Measurements from ENCODE around the gene SHLD1. TPM values are rescaled to one million over a fixed set of nuclear protein-coding genes. Genes with fewer than 3 reads are reported as not detected.
"Not testable (repeated sequence)": the region's sequence is repeated elsewhere in the genome, so short reads cannot be mapped to it uniquely, and the experiment has no call there.

Gene SHLD1
- total RNA-seq, 1 donor, result 2.0 TPM

DNA sequence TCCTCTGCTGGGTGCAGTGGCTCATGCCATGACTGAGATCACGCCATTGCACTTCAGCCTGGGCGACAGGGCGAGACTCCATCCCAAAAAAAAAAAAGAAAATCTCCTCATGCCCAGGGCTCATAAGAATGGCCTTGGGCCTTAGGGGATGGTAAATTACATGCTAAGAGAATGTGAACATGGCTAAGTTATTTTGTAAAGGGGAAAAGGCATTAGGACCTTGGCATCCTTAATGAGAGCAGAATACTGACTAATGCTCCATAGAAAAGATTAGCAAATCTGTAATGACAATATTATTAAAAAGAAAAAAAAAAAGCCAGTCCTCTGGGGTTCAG, 12.6 kb upstream of the SHLD1 start:
- no peak for DNase-seq (ENCODE audit: low read depth)
- no peak overlapping the region for H3K4me3 ChIP-seq (ENCODE audit: low read depth, low read length)
- TF ChIP-seq, protein P1, sequence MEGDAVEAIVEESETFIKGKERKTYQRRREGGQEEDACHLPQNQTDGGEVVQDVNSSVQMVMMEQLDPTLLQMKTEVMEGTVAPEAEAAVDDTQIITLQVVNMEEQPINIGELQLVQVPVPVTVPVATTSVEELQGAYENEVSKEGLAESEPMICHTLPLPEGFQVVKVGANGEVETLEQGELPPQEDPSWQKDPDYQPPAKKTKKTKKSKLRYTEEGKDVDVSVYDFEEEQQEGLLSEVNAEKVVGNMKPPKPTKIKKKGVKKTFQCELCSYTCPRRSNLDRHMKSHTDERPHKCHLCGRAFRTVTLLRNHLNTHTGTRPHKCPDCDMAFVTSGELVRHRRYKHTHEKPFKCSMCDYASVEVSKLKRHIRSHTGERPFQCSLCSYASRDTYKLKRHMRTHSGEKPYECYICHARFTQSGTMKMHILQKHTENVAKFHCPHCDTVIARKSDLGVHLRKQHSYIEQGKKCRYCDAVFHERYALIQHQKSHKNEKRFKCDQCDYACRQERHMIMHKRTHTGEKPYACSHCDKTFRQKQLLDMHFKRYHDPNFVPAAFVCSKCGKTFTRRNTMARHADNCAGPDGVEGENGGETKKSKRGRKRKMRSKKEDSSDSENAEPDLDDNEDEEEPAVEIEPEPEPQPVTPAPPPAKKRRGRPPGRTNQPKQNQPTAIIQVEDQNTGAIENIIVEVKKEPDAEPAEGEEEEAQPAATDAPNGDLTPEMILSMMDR (IDR thresholded peaks at IDR 0.05; ENCODE audit: insufficient read depth, low read length), result no peak

DNA sequence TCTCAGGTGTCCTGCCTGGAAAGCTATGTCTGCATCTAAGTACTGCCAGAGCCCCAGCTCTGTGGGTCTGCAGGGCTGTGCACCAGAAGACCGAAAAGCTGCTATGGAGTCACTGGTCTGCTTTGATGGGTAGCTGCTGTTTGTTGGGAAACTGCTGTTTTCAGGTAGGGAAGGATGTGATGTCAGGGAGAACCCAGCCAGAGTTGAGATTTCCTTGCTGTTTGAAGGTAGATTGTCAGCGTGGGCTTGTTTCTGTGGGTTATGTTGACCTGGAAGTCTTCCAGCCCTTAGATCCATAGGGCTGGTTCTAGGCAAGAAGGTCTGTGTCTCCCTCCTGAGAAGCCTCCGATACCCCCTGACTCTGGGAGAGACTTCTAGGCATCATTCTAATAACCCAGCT, 12.2 kb upstream of the SHLD1 start:
- H3K4me3 ChIP-seq (ENCODE audit: low read depth, low read length), result no peak overlapping the region
- no peak for DNase-seq (ENCODE audit: low read depth)
- TF ChIP-seq, protein P1 (IDR thresholded peaks at IDR 0.05; ENCODE audit: insufficient read depth, low read length), result no peak

DNA sequence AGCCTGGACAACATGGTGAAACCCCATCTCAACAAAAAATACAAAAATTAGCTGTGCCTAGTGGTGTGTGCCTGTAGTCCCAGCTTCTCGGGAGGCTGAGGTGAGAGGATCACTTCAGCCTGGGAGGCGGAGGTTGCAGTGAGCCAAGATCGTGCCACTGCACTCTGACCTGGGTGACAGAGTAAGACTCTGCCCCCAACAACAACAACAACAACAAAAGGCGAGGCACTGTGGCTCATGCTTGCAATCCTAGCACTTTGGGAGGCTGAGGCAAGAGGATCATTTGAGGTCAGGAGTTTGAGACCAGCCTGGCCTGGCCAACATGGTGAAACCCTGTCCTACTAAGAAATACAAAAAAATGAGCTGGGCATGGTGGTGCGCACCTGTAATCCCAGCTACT, 9.6 kb upstream of the SHLD1 start:
- DNase-seq (ENCODE audit: low read depth); H3K4me3 ChIP-seq (ENCODE audit: low read depth, low read length): not testable (repeated sequence)

DNA sequence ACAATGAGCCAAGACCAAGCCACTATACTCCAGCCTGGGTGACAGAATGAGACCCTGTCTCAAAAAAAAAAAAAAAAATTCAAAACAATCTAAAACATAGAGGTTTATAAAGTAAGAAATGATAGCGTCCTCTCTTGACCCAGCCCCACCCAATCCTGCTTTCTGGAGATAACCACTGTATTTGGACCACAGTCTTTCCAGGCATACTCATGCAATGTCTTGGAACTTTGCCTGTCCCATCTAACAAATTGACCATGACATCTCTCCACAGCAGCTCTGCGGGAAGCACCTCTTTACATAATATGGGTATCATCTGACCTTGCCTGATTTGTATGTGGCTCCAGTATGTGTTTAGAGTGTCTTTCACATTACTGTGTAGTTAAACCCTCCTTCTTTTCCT, 9.1 kb upstream of the SHLD1 start:
- H3K4me3 ChIP-seq (ENCODE audit: low read depth, low read length), result no peak overlapping the region
- peak; percentile 75 for DNase-seq (ENCODE audit: low read depth)
- TF ChIP-seq, protein P1 (IDR thresholded peaks at IDR 0.05; ENCODE audit: insufficient read depth, low read length), result no peak

DNA sequence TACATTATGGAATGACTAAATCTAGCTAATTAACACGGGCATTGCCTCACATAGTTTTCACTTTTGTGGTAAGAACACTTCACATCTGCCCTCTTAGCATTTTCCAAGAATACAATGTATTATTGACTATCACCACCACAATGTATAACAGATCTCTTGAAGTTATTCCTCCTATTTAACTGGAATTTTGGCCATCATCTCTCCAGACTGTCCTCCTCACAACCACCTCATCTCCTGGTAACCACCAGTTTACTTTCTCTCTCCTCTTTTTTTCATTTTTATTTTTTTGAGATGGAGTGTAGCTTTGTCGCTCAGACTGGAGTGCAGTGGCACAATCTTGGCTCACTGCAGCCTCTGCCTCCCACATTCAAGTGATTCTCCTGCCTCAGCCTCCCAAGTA, 8.2 kb upstream of the SHLD1 start:
- TF ChIP-seq, protein P1 (IDR thresholded peaks at IDR 0.05; ENCODE audit: insufficient read depth, low read length), result no peak
- H3K4me3 ChIP-seq (ENCODE audit: low read depth, low read length), result no peak overlapping the region
- DNase-seq (ENCODE audit: low read depth), result no peak

DNA sequence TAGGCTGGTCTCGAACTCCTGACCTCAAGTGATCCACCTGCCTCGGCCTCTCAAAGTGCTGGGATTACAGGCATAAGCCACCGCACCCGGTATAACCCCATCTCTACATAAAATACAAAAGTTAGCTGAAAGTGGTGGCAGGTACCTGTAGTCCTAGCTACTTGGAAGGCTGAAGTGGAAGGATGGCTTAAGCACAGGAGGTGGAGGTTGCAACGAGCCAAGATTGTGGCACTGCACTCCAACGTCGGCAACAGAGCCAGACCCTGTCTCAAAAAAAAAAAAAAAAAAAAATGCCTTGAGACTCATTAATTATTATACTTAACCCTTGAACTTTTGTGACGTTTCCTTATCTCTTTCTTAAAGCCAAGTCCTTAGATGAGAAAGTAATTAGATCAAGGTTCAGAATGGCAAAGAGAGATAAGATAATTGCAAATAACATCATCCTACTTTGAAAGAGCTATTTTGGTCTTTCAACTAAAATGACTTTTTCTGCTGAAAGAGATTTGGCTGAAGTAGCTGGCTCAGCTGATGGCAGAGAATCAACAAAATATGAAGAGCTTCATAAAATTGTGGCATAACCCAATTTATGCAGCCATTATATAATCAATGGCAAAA, 4.7 kb upstream of the SHLD1 start:
- no peak overlapping the region for H3K4me3 ChIP-seq (ENCODE audit: low read depth, low read length)
- TF ChIP-seq, protein P1 (IDR thresholded peaks at IDR 0.05; ENCODE audit: insufficient read depth, low read length), result no peak
- no peak for DNase-seq (ENCODE audit: low read depth)

DNA sequence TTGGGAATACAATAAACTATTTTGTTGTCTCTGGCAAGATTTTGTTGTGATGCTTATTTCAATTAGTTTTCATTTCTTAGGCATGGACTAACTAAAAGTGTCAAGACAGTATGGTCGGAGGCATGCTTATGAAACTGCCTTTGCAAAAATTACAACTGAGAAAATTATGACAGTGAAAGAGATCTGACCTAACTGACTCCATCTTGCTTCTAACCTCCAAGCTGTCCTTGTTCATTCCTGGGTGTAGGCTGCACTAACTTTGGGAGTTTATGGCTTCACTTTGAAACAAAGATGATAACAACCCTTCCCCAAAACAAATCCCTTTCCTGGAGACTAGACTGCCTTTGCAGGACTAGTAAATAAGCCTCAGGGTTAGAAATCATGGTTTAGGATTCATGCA, 4.1 kb upstream of the SHLD1 start:
- no peak overlapping the region for H3K4me3 ChIP-seq (ENCODE audit: low read depth, low read length)
- TF ChIP-seq, protein P1 (IDR thresholded peaks at IDR 0.05; ENCODE audit: insufficient read depth, low read length), result no peak
- no peak for DNase-seq (ENCODE audit: low read depth)

All from fibroblast of the aortic adventitia (primary cell).